GM12874 (cell line): ENCODE results near the gene CACNB2.

Experiments used
- TF ChIP-seq, protein P1 (sequence below): IDR thresholded peaks from 2 replicates; pipeline ENCODE4 v1.5.1; 2011; ENCODE audit warnings: low read depth, mild to moderate bottlenecking, control low read depth, low read length, moderate library complexity; ENCODE audit not compliant: insufficient read depth

The CACNB2 gene

DNA sequence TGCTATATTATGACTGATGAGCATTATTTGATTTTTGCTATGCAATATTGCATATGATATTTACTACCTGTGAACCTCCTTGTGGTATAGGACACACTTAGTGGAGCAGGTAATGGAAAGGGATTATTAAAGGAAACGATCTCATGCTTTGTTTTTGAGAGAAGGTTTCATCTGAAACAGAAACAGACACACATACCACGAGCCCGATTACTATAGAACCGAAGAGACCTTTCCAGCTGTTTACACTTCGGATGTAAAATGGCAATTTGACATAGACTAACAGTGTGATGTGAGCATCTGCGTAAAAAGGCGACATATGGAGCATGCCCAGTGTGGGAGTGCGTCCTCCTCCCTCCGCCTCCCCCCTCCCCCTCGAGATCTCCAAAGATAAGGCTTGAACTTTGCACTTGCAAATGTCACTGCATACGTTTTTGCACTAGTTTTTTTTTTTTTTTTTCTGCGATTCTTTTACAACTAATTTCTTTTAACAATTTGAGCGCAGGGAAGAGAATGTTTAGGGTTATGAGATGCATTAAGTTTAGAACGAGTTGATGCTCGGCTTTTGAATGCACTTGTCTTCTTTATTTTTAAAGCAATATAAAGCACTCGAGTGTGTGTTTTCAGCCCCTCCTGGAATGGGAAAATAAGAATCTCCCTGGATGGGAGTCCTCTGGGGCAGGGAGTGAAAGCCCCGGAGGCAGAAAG lies 260.1 kb downstream of the CACNB2 start:
- TF ChIP-seq, protein P1, sequence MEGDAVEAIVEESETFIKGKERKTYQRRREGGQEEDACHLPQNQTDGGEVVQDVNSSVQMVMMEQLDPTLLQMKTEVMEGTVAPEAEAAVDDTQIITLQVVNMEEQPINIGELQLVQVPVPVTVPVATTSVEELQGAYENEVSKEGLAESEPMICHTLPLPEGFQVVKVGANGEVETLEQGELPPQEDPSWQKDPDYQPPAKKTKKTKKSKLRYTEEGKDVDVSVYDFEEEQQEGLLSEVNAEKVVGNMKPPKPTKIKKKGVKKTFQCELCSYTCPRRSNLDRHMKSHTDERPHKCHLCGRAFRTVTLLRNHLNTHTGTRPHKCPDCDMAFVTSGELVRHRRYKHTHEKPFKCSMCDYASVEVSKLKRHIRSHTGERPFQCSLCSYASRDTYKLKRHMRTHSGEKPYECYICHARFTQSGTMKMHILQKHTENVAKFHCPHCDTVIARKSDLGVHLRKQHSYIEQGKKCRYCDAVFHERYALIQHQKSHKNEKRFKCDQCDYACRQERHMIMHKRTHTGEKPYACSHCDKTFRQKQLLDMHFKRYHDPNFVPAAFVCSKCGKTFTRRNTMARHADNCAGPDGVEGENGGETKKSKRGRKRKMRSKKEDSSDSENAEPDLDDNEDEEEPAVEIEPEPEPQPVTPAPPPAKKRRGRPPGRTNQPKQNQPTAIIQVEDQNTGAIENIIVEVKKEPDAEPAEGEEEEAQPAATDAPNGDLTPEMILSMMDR = no peak

DNA sequence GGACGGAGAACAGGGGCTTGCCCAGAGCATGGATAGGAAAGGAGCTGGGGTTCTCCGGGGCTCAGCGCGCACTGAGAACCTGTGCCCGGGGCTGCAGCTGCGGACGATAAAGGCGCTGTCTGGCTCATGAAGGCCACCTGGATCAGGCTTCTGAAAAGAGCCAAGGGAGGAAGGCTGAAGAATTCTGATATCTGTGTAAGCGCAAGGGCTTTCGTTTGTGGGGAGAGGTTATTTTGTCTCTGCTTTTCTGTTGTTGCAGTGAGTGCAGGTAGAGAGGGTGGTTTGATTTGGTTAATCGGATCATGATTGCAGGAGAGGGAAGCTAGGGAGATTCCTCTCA lies 260.7 kb downstream of the CACNB2 start:
- TF ChIP-seq, protein P1 = no peak

DNA sequence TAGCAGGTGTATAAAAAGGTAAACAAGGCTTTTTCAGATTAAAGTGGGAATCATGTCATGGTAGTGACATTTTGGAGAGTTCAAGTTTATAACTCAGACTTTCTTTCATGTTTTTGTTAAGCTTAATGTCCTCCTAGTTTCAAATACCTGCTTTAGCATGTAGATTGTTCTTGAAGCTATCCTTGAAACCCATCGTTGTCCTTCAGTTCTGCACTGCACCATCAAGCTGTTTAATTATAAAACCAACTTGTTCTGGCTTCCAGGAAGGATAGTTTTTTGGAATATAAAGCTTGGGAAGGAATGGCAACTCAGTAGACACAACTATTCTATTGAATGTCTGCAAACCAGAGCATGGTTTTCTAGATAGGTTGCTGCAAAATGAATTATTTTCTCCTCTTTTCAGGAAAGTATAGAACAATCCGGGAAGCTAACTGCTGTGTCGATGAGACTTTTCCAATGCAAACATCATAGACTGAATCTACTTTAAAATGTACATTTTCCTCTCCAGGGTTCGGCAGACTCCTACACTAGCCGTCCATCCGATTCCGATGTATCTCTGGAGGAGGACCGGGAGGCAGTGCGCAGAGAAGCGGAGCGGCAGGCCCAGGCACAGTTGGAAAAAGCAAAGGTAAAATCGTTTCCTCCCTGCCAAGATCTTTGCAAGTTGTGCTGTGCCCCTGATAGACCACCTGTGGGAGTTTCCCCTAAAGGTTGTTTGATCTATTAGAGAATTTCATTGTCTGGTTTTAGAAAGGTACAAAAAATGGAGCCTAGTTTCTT lies 261.4 kb downstream of the CACNB2 start:
- TF ChIP-seq, protein P1 = no peak

DNA sequence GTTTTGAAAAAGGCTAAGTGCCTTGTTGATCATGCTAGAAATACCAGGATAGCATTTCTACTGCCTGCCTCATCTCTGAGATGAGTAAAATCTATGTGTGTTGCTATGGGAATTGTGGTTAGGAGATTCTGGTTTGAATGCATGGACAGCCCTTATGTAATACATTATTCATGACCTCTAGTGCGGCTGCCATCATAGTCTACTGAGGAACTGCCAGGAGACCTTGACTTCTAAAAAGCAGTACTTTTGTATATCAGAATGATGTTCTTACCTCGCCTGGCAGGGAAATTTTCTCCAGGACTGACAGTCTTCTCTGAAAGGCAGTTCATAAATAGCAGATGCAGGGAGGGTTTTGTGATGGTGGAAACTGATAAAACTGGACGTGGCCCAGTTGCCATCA lies 262.6 kb downstream of the CACNB2 start:
- TF ChIP-seq, protein P1 = no peak

DNA sequence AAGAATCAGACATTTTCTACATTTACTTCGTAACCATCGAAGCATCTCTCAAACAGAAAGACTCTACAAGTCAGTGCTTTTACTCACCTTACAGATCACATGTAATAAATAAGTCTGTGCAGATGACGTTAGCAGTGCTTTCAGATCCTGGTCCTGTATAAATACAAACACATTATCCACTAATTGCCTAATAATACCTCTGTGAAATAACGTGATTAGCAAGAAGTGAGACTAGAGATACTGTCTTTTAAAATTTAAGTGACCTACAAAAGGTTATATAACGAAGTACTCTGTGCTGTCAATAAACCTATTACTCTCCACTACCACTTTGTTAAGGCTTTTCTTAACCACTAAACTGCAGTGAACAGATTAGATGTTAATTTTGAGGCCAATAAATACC lies 264.3 kb downstream of the CACNB2 start:
- TF ChIP-seq, protein P1 = no peak

DNA sequence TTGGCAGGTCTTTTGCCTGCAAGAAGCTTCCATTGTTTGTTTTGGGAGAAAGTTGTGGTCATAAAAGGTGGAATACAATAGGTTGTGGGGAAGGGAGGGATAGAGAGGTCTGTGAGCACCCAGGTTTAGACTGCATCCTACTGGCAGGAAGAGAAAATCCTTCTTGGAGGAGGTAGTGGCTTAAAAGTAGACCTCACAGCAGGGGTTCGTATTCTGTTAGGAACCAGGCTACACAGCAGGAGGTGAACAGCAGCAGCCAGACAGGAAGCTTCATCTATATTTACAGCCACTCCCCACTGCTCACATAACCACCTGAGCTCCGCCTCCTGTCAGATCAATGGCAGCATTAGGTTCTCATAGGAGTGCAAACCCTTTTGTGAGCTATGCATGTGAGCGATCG lies 265.9 kb downstream of the CACNB2 start:
- TF ChIP-seq, protein P1 = no peak

DNA sequence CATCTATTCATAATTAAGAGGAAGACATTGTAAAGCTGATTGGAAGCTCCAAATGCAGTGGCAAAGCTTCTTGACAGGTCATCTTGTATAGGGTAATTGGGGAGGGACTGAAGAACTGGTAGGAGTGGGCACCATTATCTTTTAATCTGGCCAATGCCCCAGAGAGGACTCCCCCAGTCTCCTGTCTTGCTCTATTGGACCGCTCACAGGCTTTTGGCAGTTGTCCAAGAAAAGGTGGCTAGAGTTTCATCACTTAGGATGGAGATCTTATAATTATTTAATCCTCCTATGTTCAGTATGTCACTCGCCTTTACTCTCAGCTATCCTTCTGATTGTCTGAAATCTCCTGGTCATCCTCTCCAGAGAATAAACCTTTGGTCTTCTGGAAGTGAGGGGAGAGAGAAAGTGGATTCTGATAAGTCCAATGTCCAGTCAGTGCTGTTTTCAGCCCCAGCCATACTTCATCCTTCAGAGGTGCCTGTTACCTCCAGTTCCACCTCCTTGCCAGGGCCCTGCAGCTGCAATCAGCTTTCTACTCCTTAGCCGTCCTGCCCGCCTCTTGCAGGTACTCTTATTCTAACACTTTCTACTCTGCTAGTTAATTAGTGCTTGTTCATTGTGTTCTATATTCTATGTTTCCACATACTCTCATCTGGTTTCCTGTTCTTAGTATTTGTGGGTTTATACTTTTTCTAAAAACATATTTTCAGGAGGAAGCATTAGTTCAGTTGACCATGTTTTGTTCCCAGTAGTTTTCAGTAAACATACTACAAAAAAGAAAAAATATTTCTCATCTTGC lies 269.6 kb downstream of the CACNB2 start:
- TF ChIP-seq, protein P1 = no peak
